H7 (cell line): ENCODE results near the gene ZC3H12C. TPM values are rescaled to one million over a fixed set of nuclear protein-coding genes. Genes with fewer than 3 reads are reported as not detected.
"Not testable (repeated sequence)": the region's sequence is repeated elsewhere in the genome, so short reads cannot be mapped to it uniquely, and the experiment has no call there.

Experiments
- DNase-seq: peaks from one replicate; pipeline ENCODE4 v3.0.0; 2012
- H3K27me3 ChIP-seq: 2 replicates; pipeline ENCODE4 v1.6.0; 2011; ENCODE audit warnings: mild to moderate bottlenecking, low read length; ENCODE audit not compliant: control insufficient read depth, insufficient read depth
- H3K36me3 ChIP-seq: replicated peaks from 2 replicates; pipeline ENCODE4 v1.5.1; 2011; ENCODE audit warnings: low read length; ENCODE audit not compliant: control insufficient read depth, insufficient read depth
- H3K4me3 ChIP-seq: 2 replicates; pipeline ENCODE4 v1.5.1; 2011; ENCODE audit warnings: low read depth, mild to moderate bottlenecking, control low read depth, low read length, moderate library complexity; ENCODE audit not compliant: insufficient read depth
- total RNA-seq: library from RNA; depleted of rRNA; stranded (reverse); fragments of >200 nt; shearing (Covaris generic); gene quantifications from 2 replicates; pipeline ENCODE4 v1.2.3, GENCODE V29; 2014

The ZC3H12C gene
- total RNA-seq, 1 experiment from 2014 or later = 0.69 TPM

DNA sequence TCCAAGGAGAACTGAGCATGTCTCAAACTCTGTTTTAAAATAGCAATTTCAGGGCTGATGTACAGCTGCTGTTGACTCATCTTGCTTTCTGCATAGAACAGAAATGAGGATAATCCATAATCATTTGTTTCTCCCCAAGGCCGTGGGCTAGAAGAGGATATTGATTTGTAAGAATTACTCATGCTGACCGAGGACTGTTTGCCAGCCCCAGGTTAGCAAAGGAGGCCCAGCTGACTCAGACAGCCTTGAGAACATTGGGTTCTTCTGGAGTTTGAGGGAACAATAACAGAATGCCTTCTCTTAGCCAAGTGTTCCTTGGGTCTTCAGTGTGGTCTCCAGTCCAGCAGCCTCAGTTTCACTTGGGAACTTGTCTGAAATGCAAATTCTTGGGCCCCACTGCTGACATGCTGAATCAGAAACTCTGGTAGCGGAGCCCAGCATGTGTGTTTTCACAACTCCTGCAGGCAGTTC lies 92.0 kb downstream of the ZC3H12C start:
- DNase-seq = no peak
- no peaks in the 10 kb centered on the region for H3K27me3 ChIP-seq
- H3K4me3 ChIP-seq = no peak overlapping the region
- H3K36me3 ChIP-seq = no peaks in the 10 kb centered on the region

GRCh38 chr11:110185599-110185998 lies 92.4 kb downstream of the ZC3H12C start:
- Histone ChIP-seq H3K4me3 (no peak overlapping the region), H3K27me3 (no peaks in the 10 kb centered on the region), H3K36me3 (no peaks in the 10 kb centered on the region)
- DNase-seq = no peak

DNA sequence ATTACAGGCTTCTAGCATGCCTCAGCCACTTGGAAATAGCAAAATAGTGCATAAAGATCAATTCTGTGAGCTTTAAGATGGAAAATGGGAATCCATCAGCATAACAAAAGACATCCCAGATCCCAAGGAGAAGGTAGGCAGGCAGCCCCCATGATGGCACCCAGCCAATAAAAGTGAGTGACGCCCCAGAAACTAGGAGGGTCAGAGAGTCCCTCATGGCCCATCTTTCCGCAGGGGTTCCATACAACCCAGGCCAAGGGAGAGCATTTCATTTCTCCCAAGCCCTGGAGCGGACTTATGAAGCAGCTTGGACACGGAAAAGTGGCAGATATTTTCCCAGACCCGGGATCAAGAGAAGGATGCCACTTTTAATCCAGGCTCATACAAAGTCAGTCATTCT lies 93.3 kb downstream of the ZC3H12C start:
- no peaks in the 10 kb centered on the region for H3K36me3 ChIP-seq
- DNase-seq = no peak
- H3K27me3 ChIP-seq = no peaks in the 10 kb centered on the region
- no peak overlapping the region for H3K4me3 ChIP-seq

DNA sequence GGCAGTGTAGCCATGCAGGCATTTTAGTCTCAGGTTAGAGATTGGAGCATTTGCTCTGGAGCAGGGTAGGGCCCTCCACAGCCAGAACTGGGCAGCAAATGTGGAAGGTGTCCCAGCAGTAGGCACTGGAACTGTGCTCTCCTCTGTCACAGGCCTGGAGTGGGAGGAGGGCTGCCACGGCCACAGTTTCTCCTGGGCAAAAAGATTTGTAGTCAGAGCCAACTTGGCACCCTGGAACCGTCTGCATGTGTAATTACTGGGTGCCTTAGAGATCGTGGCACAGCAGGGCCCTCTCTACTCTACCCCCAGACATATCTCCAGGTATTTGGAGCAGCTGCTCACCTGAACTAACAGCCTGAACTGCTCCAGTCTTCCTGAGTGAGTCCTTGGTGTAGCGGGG lies 93.7 kb downstream of the ZC3H12C start:
- no peak for DNase-seq
- no peak overlapping the region for H3K4me3 ChIP-seq

DNA sequence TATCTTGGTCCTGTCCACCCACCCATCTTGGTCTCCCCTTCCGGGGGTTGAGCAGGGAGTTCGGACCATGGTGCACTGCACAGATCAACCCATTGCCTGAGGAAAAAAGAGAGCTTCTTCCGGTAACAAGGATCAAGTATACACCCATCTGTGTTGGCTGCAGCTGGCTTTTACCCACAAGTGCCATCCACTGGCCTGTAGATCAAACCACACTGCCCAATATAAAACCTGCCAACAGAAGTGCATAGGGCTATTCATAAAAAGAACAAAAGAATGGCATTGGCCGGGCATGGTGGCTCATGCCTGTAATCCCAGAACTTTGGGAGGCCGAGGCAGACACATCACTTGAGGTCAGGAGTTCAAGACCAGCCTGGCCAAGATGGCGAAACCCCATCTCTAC lies 94.5 kb downstream of the ZC3H12C start:
- H3K36me3 ChIP-seq = no peaks in the 10 kb centered on the region
- H3K27me3 ChIP-seq = no peaks in the 10 kb centered on the region
- no peak overlapping the region for H3K4me3 ChIP-seq
- DNase-seq = no peak

More for the DNA sequence above, 93.7 kb downstream of the ZC3H12C start:
- no peaks in the 10 kb centered on the region for H3K27me3 ChIP-seq
- H3K36me3 ChIP-seq = no peaks in the 10 kb centered on the region

GRCh38 chr11:110190885-110191284 lies 97.7 kb downstream of the ZC3H12C start:
- H3K36me3 ChIP-seq = no peaks in the 10 kb centered on the region
- H3K4me3 ChIP-seq = no peak overlapping the region
- H3K27me3 ChIP-seq = no peaks in the 10 kb centered on the region
- no peak for DNase-seq

DNA sequence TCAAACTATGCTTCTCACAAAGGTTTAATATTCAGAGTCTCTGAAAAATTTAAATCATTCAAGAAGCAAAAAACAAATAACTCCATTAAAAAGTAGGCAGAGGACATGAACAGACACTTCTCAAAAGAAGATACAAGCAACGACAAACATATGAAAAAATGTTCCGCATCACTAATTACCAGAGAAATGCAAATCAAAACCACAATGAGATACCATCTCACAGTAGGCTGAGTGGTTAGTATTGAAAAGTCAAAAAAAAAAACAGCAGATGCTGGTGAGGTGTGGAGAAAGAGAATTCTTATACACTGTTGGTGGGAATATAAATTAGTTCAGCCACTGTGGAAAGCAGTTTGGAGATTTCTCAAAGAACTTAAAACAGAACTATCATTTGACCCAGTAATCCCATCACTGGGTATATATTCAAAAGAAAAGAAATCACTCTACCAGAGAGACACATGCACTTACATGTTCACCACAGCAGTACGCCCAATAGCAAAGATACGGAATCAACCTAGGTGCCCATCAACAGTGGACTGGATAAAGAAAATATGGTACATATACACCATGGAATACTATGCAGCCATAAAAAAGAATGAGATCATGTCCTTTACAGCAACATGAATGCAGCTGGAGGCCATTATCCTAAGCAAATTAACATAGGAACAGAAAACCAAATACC lies 99.6 kb downstream of the ZC3H12C start:
- H3K36me3 ChIP-seq, H3K4me3 ChIP-seq, DNase-seq, H3K27me3 ChIP-seq: not testable (repeated sequence)

DNA sequence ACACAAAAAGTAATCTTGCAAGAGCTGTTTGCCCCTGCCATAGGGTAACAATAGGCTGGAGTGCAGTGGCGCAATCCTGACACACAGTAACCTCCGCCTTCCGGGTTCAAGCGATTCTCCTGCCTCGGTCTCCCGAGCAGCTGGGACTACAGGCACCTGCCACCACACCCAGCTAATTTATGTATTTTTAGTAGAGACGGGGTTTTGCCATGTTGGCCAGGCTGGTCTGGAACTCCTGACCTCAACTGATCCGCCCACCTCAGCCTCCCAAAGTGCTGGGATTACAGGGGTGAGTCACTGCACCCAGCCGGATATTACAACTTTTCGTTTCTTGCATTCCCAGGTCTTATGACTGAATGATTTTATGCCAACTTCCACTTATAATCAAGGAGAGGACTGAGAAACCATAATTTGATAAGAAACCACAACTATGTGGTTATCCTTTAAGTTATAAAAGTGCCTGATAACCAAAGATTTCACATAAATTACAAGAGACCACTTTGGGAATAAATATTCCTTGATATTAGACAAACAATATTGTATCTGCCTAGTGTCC lies 101.1 kb downstream of the ZC3H12C start:
- not testable (repeated sequence) for DNase-seq, H3K36me3 ChIP-seq, H3K27me3 ChIP-seq, H3K4me3 ChIP-seq

DNA sequence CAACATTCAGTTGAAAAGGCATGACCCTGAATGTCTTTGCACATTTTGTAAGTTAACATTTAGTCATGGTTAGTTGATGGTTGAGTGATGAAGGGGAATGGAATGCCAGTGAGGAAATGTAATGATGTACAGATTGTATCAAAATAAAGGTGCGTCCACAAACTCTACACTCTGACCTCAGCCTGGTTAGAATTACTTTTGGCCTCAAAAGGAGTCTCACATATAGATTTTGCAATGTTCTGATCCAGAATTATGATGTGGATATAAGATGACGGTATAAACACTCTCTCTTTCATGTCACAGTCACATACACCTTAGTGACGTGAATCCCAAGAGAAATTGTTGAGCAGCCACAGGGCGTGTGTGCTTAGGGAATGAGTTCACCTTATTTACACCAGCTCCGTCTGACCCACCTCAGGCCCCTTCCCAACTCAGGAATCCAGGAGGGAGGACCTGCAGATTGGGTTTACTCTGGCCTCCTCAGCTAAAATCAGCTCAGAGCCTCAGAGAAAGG lies 103.1 kb downstream of the ZC3H12C start:
- Histone ChIP-seq H3K4me3 (no peak overlapping the region), H3K27me3 (no peaks in the 10 kb centered on the region), H3K36me3 (no peaks in the 10 kb centered on the region)
- no peak for DNase-seq

GRCh38 chr11:110196884-110197420 lies 103.8 kb downstream of the ZC3H12C start:
- no peak for DNase-seq

GRCh38 chr11:110198031-110198729 lies 105.0 kb downstream of the ZC3H12C start:
- H3K27me3 ChIP-seq = no peaks in the 10 kb centered on the region
- DNase-seq = no peak
- H3K4me3 ChIP-seq = no peak overlapping the region
- no peaks in the 10 kb centered on the region for H3K36me3 ChIP-seq

More at GRCh38 chr11:110196884-110197420, 103.8 kb downstream of the ZC3H12C start:
- Histone ChIP-seq H3K36me3 (no peaks in the 10 kb centered on the region), H3K4me3 (no peak overlapping the region), H3K27me3 (no peaks in the 10 kb centered on the region)

GRCh38 chr11:110199184-110199981 lies 106.2 kb downstream of the ZC3H12C start:
- no peak overlapping the region for H3K4me3 ChIP-seq
- no peak for DNase-seq
- H3K27me3 ChIP-seq = no peaks in the 10 kb centered on the region
- H3K36me3 ChIP-seq = no peaks in the 10 kb centered on the region

DNA sequence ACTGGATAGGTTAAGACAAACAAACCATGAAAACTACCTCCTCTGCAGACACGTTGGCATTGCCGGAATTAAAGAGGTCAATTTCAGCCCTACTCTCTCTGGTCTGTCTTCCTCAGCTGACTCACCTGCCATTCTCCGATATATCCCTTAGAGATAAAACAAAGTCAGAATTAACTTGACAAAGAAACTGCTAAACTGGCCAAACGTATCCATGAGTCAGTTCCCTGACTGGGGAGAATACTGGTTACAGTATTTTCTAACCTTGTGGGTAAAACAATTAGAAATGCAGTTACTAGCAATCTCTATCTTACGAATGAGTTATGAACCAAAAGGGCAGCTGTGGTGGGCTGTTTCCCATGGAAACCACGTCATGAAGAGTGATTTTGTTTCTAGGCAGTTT lies 107.0 kb downstream of the ZC3H12C start:
- H3K36me3 ChIP-seq = no peaks in the 10 kb centered on the region
- H3K27me3 ChIP-seq = no peaks in the 10 kb centered on the region
- DNase-seq = no peak
- no peak overlapping the region for H3K4me3 ChIP-seq

DNA sequence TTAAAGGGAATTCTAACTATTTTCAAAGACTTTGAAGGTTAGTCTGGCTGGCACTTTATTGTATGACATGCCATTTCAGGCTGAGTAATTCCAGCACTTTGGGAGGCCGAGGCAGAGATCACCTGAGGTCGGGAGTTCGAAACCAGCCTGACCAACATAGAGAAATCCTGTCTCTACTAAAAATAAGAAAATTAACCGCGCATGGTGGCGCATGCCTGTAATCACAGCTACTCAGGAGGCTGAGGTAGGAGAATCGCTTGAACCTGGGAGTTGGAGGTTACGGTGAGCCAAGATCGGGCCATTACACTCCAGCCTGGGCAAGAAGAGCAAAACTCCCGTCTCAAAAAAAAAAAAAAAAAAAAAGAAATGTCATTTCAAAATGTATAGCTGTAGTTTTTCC lies 107.6 kb downstream of the ZC3H12C start:
- Histone ChIP-seq H3K36me3 (no peaks in the 10 kb centered on the region), H3K27me3 (no peaks in the 10 kb centered on the region), H3K4me3 (no peak overlapping the region)
- no peak for DNase-seq
